ENCODE measurements around the gene GAK.

Gene GAK

DNA sequence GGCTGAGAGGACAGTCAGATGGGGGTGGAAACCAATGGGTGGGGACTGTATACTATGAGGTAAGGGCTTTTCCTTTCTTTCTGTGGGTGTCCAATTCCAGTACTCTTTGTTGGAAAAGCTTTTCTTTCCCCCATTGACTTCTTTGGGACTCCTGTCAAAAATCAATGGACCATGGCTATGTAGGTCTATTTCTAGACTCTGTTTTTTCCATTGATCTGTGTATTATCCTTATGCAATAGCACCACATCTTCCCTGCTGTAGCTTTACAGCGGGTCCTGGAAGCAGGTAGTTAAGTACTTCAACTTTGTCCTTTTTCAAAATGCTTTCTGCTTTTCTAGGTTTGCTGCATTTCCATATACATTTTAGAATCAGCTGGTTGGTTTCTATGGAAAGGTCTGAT is 94.3 kb downstream of the GAK start:
- no peak for TF ChIP-seq CTCF (IDR thresholded peaks at IDR 0.05)

DNA sequence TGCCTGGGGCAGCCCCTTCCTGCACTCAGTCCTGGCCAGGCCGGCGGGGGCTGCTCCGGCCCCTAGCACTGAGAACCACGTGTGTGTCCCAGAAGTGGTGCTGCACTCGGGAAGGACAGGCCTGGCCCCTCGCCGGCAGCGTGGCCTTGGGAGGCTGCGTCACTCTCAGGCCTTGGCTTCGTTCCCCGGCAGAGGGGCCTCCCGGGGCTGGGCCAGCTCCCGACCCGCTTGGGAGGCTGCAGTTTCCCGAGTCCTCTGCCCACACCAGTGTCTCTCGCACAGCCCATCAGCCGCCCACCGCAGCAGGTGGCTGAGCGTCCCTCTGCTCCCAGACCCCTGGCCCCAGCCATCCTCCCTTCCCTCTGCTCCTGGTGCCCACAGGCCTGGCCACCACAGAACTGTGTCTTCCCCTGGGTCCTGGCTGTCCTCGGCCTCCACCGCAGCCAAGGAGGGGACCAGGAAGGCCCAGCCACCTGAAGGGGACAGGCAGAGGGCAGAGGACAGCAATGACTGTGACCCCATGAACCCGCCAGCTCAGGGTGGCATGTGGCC is 95.3 kb downstream of the GAK start:
- no peak for TF ChIP-seq CTCF (IDR thresholded peaks at IDR 0.05)

GRCh38 chr4:836003-836511 is 96.1 kb downstream of the GAK start:
- no peak for TF ChIP-seq CTCF (IDR thresholded peaks at IDR 0.05)

DNA sequence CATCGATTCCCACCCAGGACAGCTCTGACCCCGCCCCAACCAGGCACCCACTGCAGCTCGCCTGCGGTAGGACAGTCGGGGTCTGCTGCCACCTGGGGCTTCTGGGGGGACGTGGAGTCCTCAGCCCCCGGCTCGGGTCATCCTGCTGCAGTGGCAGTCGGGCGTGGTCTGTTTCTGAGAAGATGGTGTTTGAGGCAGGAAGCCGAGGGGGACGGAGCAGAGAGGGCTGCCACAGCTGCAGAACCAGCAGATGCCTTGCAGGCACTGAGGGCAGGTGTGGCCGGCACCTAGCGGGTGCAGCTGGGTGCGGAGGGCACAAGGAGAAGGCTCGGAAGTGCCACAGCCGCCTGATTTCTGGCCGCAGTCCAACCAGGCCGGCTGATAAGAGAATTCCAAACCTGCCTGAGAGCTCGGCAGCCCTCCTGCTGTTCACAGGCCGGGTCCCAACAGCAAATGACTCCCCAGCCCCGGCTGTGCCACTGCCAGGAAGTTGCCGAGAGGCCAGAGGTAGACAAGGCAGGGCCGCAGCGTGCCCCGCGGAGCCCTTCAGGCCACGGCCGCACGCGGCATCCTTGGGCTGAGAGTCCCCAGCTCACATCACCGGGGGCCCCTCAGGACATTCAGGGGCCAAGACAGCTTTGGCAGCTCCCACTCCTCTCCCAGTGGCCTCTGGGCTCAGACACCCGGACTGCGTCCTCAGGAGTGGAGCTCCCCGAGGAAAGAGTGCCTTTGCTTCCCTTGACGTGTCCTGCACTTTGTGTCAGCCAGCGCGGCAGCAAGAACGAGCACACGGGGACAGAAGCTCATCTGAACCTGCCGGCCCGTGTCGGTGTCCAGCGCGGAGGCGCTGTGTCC is 96.7 kb downstream of the GAK start:
- no peak for TF ChIP-seq CTCF (IDR thresholded peaks at IDR 0.05)

DNA sequence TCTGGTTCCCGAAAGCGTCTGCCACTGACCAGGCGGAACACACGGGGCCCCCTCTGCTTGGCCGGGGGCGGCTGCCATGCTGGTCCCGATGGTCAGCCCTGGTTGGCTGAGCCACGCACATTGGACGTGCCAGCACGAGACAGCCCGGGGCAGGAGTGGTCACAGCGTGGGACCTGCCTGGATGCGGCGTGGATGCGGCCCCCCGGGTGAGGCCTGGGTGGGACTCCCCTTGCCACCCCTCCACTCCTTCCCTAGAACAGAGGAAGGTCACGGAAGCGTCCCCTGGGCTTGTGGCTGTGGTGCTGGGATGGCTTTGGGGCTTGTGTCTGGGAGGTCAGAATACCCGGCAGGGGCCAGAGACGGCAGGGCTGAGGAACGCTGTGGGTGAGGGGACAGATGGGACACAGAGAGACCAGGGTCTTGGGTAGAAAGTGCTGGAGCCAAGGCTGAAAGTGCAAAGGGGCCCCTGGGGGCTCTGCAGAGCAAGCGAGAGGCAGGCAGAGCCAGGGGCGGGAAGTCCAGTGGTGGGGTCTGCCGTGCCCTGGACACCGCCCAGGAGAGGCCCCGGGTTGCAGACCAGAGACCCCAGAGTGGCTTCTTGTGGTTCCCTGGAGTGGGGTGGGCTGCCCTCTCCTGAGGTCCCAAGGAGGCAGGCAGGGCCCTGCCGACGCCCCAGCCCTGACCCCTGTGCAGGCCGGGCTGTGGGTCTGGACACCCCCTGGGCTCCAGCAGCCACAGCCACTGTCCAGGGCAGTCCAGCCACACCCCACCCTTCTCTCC is 97.6 kb downstream of the GAK start:
- no peak for TF ChIP-seq CTCF (IDR thresholded peaks at IDR 0.05)

GRCh38 chr4:833731-834367 is 98.3 kb downstream of the GAK start:
- TF ChIP-seq CTCF (IDR thresholded peaks at IDR 0.05) = no peak

- no peak for TF ChIP-seq CTCF (IDR thresholded peaks at IDR 0.05)
These were observed 99.0 kb downstream of the GAK start for GRCh38 chr4:833156-833555.

Data from LNCAP (cell line).